SHP77 (cell line): ENCODE data around the gene EZH2.

Experiments used
- DNase-seq, 2 experiments: peaks; one replicate each; lab custom pipeline; 2025; lab: John Stamatoyannopoulos, UW

Gene EZH2

GRCh38 chr7:148884049-148884298, at the start of gene EZH2:
Gene EZH2, minus strand, starts transcription at chr7:148884291. Its CDS starts 36,993 bp downstream, at chr7:148847298.
- no peak for DNase-seq

- no peak for DNase-seq
Observed at GRCh38 chr7:148931470-148931869, 47.4 kb upstream of the EZH2 start.

GRCh38 chr7:148930335-148930734, 46.2 kb upstream of the EZH2 start:
- no peak for DNase-seq

GRCh38 chr7:148929176-148929575, 45.1 kb upstream of the EZH2 start:
- DNase-seq: no peak

GRCh38 chr7:148927123-148928045, 43.3 kb upstream of the EZH2 start:
- DNase-seq: no peak

GRCh38 chr7:148925836-148926235, 41.7 kb upstream of the EZH2 start:
- DNase-seq: no peak

GRCh38 chr7:148924011-148924410, 39.9 kb upstream of the EZH2 start:
- no peak for DNase-seq

- no peak for DNase-seq
Observed at GRCh38 chr7:148921806-148922205, 37.7 kb upstream of the EZH2 start.

GRCh38 chr7:148921189-148921588, 37.1 kb upstream of the EZH2 start:
- no peak for DNase-seq

GRCh38 chr7:148919859-148920258, 35.8 kb upstream of the EZH2 start:
- DNase-seq: no peak

GRCh38 chr7:148918058-148918596, 34.0 kb upstream of the EZH2 start:
- DNase-seq: no peak

- DNase-seq: no peak
Observed at GRCh38 chr7:148916186-148916585, 32.1 kb upstream of the EZH2 start.

- no peak for DNase-seq
Observed at GRCh38 chr7:148915211-148915610, 31.1 kb upstream of the EZH2 start.

- DNase-seq: no peak
Observed at GRCh38 chr7:148914208-148914777, 30.2 kb upstream of the EZH2 start.

GRCh38 chr7:148912758-148913541, 28.9 kb upstream of the EZH2 start:
- DNase-seq: no peak

- no peak for DNase-seq
Observed at GRCh38 chr7:148912151-148912550, 28.1 kb upstream of the EZH2 start.

GRCh38 chr7:148911626-148912025, 27.5 kb upstream of the EZH2 start:
- DNase-seq: no peak

- DNase-seq: no peak
Observed at GRCh38 chr7:148909568-148909967, 25.5 kb upstream of the EZH2 start.

GRCh38 chr7:148906707-148907498, 22.8 kb upstream of the EZH2 start:
- no peak for DNase-seq

- DNase-seq: no peak
Observed at GRCh38 chr7:148905093-148905666, 21.1 kb upstream of the EZH2 start.

GRCh38 chr7:148903504-148903903, 19.4 kb upstream of the EZH2 start:
- DNase-seq: no peak

- no peak for DNase-seq
Observed at GRCh38 chr7:148901178-148901577, 17.1 kb upstream of the EZH2 start.
